Ovary (tissue), 10 donors: ENCODE data around the gene TRUB1. TPM values are rescaled to one million over a fixed set of nuclear protein-coding genes. Genes with fewer than 3 reads are reported as not detected.
A peak's percentile ranks its signal among the peaks of the same experiment; 100 is the strongest.
"Not testable (repeated sequence)": the region's sequence is repeated elsewhere in the genome, so short reads cannot be mapped to it uniquely, and the experiment has no call there.

ENCODE experiments used
- DNase-seq, 5 donors: peaks; one replicate each; pipeline ENCODE4 v3.0.0-alpha.2; 2019 to 2020
- H3K27ac ChIP-seq, 2 donors: fragments of 200-600 bp; one replicate each; pipeline versions ENCODE4 v1.5.1 to v1.8.0; 2019 to 2022
- H3K27me3 ChIP-seq: fragments of 200-600 bp; one replicate; pipeline ENCODE4 v1.8.0; 2022
- H3K36me3 ChIP-seq: fragments of 200-600 bp; sonication (generic); one replicate; pipeline ENCODE4 v1.5.1; 2019
- H3K4me1 ChIP-seq: one replicate; pipeline ENCODE4 v1.8.1; 2013; ENCODE audit warnings: mild to moderate bottlenecking, moderate library complexity; ENCODE audit not compliant: insufficient read depth
- H3K4me3 ChIP-seq: fragments of 200-600 bp; sonication (generic); one replicate; pipeline ENCODE4 v1.5.1; 2017
- H3K9me3 ChIP-seq, 2 donors: fragments of 200-600 bp in 1 of 2; sonication (generic) in 1 of 2; one replicate each; pipeline versions ENCODE4 v1.5.1 to v1.8.1; 2013 to 2019; ENCODE audit warnings: mild to moderate bottlenecking in 1 of 2, moderate library complexity in 1 of 2
- CTCF ChIP-seq, 3 donors: fragments of 450-650 bp in 2 of 3; fragments of 200-600 bp in 1 of 3; IDR thresholded peaks; one replicate each; pipeline versions ENCODE4 v1.5.1 to v1.8.0; 2016 to 2022; ENCODE audit warnings: antibody characterized with exemption in 3 of 3, mild to moderate bottlenecking in 1 of 3
- EP300 ChIP-seq: sonication (generic); formaldehyde crosslinking; IDR thresholded peaks from one replicate; pipeline ENCODE4 v1.6.1; 2017; ENCODE audit warnings: antibody characterized with exemption
- POLR2A ChIP-seq: fragments of 450-650 bp; IDR thresholded peaks from one replicate; pipeline ENCODE4 v1.6.1; 2017; ENCODE audit warnings: antibody characterized with exemption, mild to moderate bottlenecking, moderate library complexity
- WGBS, 3 donors: extraction: QIAGEN DNeasy Blood & Tissue Kit in 1 of 3; methylation state at CpG; one replicate each; pipeline versions ENCODE4 v1.1.5 to v1.1.7; 2013 to 2017; 5-methylcytosine and 5-hydroxymethylcytosine counted together
- intact Hi-C, 4 donors: fragments of 100-400 bp; cut with DNase I; formaldehyde crosslinking; loops; one replicate each; pipeline versions ENCODE4 v1.11.0 to v1.15.1; 2022 to 2023
- long read RNA-seq, 3 donors: library from polyadenylated mRNA in 2 of 3; unstranded in 2 of 3; transcript quantifications; one replicate each; pipeline ENCODE4 v2.0.0 and lab custom pipeline, GENCODE V29; 2021 to 2026
- polyA plus RNA-seq, 2 donors: library from polyadenylated mRNA; stranded (reverse); fragments of 200-250 nt in 1 of 2; fragments of 350-450 nt in 1 of 2; fragmentation: Illumina TruSeq in 1 of 2; extraction: RNeasy Lipid Tissue Mini Kit (QIAGEN cat#74804) in 1 of 2; gene quantifications; one replicate each; pipeline ENCODE4 v1.2.3, GENCODE V29; 2013 to 2014
- total RNA-seq, 7 donors: library from RNA; depleted of rRNA in 2 of 7; stranded (reverse); fragments of >200 nt in 2 of 7; fragmentation: NEBNext Ultra II Directional in 3 of 7; extraction: Animal tissue kit (Norgen Biotek cat#: 25700) in 3 of 7; gene quantifications; one replicate each; pipeline versions ENCODE4 v1.1.0 to v1.2.4, GENCODE V29; 2016 to 2023
- donor health status: DM: no; HTN: no; CAD: no; lungs with moderate emphysema.
- donor health status: DM: no; HTN: no; CAD: no.
- donor health status: Bipolar disorder and iron deficiency.
- donor health status: DM: yes; HTN: yes; CAD: no.
- donor health status: DM: no; HTN: no; CAD: no.
- donor health status: DM: yes; HTN: yes; CAD: no.

TRUB1 gene
- total RNA-seq (10 to 100 TPM in 6 of 7 donors, 1 to 10 TPM in 1; 9.6 to 25.0 (median 17.4) TPM), polyA plus RNA-seq (10 to 100 TPM; 12.0 to 36.1 TPM)
- long read RNA-seq, donor 1 = 0 reads
- long read RNA-seq, donor 2, transcript TRUB1-201 (8 exons, 3,408 nt) = major isoform, 29 of 31 reads
- long read RNA-seq, donor 2, partial matches to known transcripts = 0 of 31 reads
- long read RNA-seq, donor 2, other reads (novel, unspliced or antisense) = 0 of 31 reads
- long read RNA-seq, donor 3, transcript TRUB1-201 (8 exons, 3,408 nt) = major isoform, 35 of 40 reads
- long read RNA-seq, donor 3, partial matches to known transcripts = 1 of 40 reads
- long read RNA-seq, donor 3, other reads (novel, unspliced or antisense) = 4 of 40 reads

- Histone ChIP-seq H3K36me3 (no peaks in the 10 kb centered on the region), H3K27ac (peak within 1 kb of the TSS in 1 of 2 donors; percentile 65), H3K27me3 (no peaks in the 10 kb centered on the region), H3K4me1 (peaks cover 5% of the 10 kb centered on the region), H3K9me3 (no peaks in the 10 kb centered on the region), H3K4me3 (peak within 1 kb of the TSS; percentile 89)
- WGBS, 3 donors = 0 to 1% (median 1%) methylated on average over 45 to 46 of the region's 46 CpGs
- intact Hi-C loops = no loop called here
- TF ChIP-seq POLR2A = peak; percentile 44
- TF ChIP-seq EP300 = no peak
- peak; percentile 91 to 95 (median 93) for DNase-seq
Observed at GRCh38 chr10:114937962-114938855, at the start of gene TRUB1. Gene TRUB1 (plus strand): TSS chr10:114938195. CDS start chr10:114938254, 59 bp downstream.

GRCh38 chr10:114893251-114893650, 44.7 kb upstream of the TRUB1 start:
- Histone ChIP-seq H3K9me3 (no peaks in the 10 kb centered on the region), H3K27me3 (no peaks in the 10 kb centered on the region), H3K27ac (no peak overlapping the region), H3K4me3 (no peak overlapping the region), H3K36me3 (no peaks in the 10 kb centered on the region), H3K4me1 (no peaks in the 10 kb centered on the region)
- 80 to 89% (median 83%) methylated on average over 5 of the region's 5 CpGs for WGBS, 3 donors
- intact Hi-C loops = no loop called here
- TF ChIP-seq CTCF (IDR thresholded peaks at IDR 0.05) (no peak), EP300 (no peak), POLR2A (no peak)
- no peak for DNase-seq

GRCh38 chr10:114894911-114895310, 43.1 kb upstream of the TRUB1 start:
- no peaks in the 10 kb centered on the region for H3K36me3 ChIP-seq
- DNase-seq = no peak
- no peak overlapping the region for H3K4me3 ChIP-seq
- TF ChIP-seq CTCF (IDR thresholded peaks at IDR 0.05) = no peak
- H3K4me1 ChIP-seq = no peaks in the 10 kb centered on the region
- intact Hi-C loops = no loop called here
- H3K27ac ChIP-seq = no peak overlapping the region
- H3K27me3 ChIP-seq = no peaks in the 10 kb centered on the region
- H3K9me3 ChIP-seq = no peaks in the 10 kb centered on the region

- H3K36me3 ChIP-seq, H3K4me1 ChIP-seq, H3K27ac ChIP-seq, DNase-seq, H3K27me3 ChIP-seq, intact Hi-C loops, H3K9me3 ChIP-seq, H3K4me3 ChIP-seq: not testable (repeated sequence)
- WGBS, 3 donors = 75 to 85% (median 81%) methylated on average over 6 of the region's 6 CpGs
Observed at GRCh38 chr10:114897011-114897410, 41.0 kb upstream of the TRUB1 start.

GRCh38 chr10:114897593-114897992, 40.4 kb upstream of the TRUB1 start:
- Histone ChIP-seq H3K27me3 (no peaks in the 10 kb centered on the region), H3K36me3 (no peaks in the 10 kb centered on the region), H3K4me3 (no peak overlapping the region), H3K4me1 (no peaks in the 10 kb centered on the region), H3K27ac (no peak overlapping the region), H3K9me3 (no peaks in the 10 kb centered on the region)
- WGBS, 3 donors = 92 to 94% (median 93%) methylated on average over 3 of the region's 3 CpGs
- DNase-seq = no peak
- TF ChIP-seq POLR2A = no peak
- no peak for TF ChIP-seq EP300
- no peak for TF ChIP-seq CTCF (IDR thresholded peaks at IDR 0.05)
- intact Hi-C loops = no loop called here
